GM13976 (cell line): ENCODE measurements around the gene TDG.

Experiments
- DNase-seq: peaks from one replicate; pipeline ENCODE4 v3.0.0; 2012; ENCODE audit warnings: low spot score
- in situ Hi-C: fragments of 300-500 bp; cut with MboI; formaldehyde crosslinking; loops from one replicate; pipeline ENCODE4 v1.12.0; 2022; ENCODE audit warnings: low sequenced_read_pairs, mixed read lengths, inconsistent platforms; ENCODE audit not compliant: unreplicated experiment
- TF ChIP-seq, protein P1 (sequence below): IDR thresholded peaks from 2 replicates; pipeline ENCODE4 v1.5.1; 2012; ENCODE audit warnings: borderline replicate concordance, mild to moderate bottlenecking; ENCODE audit not compliant: insufficient read depth; ENCODE audit errors: extremely low read depth, missing control alignments, control extremely low read depth

The TDG gene

DNA sequence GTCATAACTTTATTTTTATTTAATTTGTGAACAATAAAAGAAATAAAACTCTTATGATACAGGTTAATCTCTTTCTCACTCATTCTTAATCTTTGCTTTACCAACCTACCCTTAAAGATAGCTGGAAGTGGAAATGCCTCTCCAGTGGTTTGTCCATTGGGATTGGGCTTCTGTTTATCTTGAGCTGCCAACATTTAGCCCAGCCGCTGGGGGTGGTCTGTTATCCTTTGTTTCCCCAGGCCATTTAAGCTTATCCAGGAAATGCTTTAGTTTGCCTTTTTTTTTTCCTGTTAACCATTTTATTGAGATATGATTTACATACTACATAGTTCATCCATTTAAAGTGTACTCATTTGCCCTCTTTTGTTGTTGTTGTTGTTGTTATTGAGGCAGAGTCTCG, 8.2 kb downstream of the TDG start:
- TF ChIP-seq, protein P1, sequence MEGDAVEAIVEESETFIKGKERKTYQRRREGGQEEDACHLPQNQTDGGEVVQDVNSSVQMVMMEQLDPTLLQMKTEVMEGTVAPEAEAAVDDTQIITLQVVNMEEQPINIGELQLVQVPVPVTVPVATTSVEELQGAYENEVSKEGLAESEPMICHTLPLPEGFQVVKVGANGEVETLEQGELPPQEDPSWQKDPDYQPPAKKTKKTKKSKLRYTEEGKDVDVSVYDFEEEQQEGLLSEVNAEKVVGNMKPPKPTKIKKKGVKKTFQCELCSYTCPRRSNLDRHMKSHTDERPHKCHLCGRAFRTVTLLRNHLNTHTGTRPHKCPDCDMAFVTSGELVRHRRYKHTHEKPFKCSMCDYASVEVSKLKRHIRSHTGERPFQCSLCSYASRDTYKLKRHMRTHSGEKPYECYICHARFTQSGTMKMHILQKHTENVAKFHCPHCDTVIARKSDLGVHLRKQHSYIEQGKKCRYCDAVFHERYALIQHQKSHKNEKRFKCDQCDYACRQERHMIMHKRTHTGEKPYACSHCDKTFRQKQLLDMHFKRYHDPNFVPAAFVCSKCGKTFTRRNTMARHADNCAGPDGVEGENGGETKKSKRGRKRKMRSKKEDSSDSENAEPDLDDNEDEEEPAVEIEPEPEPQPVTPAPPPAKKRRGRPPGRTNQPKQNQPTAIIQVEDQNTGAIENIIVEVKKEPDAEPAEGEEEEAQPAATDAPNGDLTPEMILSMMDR = no peak
- DNase-seq = no peak
- in situ Hi-C loops = no loop called here

DNA sequence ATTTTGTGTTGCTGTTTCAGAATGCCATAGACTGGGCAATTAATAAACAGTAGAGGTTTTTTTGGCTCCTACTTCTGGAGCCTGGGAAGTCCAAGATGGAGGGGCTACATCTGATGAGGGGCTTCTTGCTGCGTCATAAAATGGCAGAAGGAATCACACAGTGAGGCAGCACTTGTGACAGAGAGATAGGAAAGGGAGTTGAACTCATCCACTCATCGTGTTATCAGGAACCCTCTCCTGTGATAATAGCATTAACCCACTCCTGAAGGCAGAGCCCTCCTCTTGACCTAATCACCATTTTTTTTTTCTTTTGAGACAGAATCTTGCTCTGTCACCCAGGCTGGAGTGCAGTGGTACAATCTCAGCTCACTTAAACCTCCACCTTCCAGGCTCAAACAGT, 9.7 kb downstream of the TDG start:
- TF ChIP-seq, protein P1 = no peak
- in situ Hi-C loops = no loop called here
- DNase-seq = no peak

DNA sequence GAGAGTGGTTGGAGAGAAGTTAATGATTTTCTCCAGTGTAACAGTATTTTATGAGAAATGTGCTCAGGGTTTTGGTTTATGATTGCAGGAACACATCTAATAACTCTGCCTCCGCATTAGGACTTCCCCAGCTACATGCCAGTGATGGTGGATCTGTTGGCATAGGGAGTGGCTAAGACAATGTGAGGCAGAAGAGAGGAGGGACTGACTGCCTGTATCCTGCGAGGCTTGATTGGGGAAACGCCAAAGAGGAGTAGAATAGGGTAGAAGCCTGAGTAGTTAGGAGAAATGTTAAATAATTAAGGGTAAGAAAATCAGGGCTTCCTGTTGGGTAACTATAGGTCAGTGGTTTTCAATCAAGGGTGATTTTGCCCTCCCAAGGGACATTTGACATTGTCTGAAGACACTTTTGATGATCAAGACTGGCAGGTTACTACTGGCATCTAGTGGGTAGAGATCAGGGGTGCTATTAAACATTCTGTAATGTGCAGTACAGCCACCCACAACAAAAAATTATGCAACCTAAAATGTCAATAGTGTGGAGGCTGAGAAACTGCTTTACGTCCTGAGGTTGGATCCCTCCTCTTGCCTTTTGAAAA, 12.8 kb downstream of the TDG start:
- in situ Hi-C loops = no loop called here
- TF ChIP-seq, protein P1 = no peak
- DNase-seq = no peak

DNA sequence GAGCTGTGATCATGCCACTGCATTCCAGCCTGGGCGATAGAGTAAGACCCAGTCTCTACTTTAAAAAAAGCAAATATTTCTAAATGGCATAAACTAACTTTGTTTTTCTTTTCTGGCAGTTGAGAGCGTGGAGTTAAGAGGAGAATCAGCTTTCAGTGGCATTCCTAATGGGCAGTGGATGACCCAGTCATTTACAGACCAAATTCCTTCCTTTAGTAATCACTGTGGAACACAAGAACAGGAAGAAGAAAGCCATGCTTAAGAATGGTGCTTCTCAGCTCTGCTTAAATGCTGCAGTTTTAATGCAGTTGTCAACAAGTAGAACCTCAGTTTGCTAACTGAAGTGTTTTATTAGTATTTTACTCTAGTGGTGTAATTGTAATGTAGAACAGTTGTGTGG, 21.2 kb downstream of the TDG start:
- in situ Hi-C loops = no loop called here
- TF ChIP-seq, protein P1 = no peak
- DNase-seq = no peak

DNA sequence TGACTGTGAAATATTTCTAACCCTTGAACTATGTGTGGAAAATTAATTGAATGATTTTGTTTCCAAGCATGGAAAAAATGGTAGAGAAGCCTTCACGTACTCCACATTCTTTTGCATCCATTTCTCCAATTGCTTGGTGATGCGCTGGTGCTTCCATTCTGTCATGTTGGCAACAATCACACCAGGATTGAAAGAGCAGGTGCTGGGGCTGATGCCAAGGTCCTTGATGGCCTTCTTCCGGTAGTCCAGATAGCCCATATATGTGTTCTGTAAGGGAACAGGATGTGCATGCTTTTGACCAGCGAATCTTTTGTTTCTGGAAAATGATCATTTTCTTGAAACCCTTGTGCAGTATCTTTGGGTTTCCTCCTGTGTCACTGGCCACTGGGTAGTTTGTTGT, 28.6 kb downstream of the TDG start:
- TF ChIP-seq, protein P1 = no peak
- DNase-seq = no peak
- in situ Hi-C loops = no loop called here

DNA sequence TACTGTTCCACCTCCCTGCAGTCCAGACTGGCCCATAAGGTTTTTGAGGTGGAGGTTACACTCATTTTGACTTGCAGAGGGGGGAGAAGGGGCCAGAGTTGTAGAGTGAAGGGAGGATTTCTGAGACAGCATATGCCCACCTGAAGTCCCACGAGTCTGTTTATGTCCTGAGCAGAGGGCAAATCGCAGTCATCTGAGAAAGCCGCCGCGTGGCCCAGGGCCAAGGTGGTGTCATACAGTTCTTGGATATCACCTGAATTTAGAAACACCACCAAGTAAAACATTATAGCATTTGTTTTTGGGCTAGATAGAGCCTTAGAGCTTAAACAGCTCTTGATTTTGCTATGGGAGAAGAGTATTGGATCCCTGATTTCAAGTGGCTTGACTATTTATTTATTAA, 30.9 kb downstream of the TDG start:
- TF ChIP-seq, protein P1 = no peak
- in situ Hi-C loops = no loop called here
- no peak for DNase-seq
